ENCODE data around the gene CST7. TPM values are rescaled to one million over a fixed set of nuclear protein-coding genes. Genes with fewer than 3 reads are reported as not detected.

The CST7 gene
- total RNA-seq (2014; rRNA removed) (not detected in 2 replicates), Bru-seq, nascent RNA (not detected), BruChase-seq, experiment 1, labeled RNA remaining after a 6-hour chase (not detected), BruChase-seq, experiment 2, labeled RNA remaining after a 2-hour chase (not detected)
- long read RNA-seq, result 0 reads

DNA sequence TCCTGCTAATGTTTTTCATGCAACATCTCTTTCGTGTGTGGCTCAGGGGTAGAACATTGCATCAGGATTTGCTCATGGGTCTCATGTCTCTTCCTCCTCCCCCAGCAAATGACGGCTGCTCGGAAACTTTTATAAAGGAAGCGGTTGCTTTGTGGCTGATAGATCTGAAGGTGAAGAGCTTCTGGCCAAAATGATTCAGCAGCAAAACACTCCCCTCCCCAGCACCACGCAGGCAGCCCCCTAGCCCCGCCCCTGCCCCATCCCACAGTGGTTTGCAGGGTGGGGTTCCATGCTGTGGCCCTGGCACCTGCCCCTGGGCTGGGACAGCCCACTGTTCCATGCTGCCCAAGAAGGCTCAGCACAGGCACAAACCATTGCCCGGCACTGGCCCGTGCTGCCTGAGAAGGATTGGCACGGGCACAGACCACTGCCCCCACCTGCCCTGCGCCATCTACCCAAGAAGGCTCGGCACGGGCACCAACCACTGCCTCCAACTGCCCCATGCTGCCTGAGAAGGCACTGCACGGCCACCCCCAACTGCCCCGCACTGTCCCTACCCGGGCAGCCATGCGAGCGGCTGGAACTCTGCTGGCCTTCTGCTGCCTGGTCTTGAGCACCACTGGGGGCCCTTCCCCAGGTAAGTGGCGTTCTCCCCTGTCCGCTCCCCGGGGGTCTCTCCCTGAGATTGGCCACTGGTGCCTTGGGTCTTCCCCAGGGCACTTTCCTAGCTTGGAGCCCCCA, at the start of gene CST7:
CST7 (plus strand) TSS at position 331 of the 741 bp plus-strand sequence; CDS start at position 568, 237 bp downstream.
- intact Hi-C loops (cut with micrococcal nuclease), result no loop called here
- POLR2A ChIA-PET (ENCODE audit: unreplicated experiment), result no interaction called here
- TF ChIP-seq EZH2phosphoT487 (IDR thresholded peaks at IDR 0.05; ENCODE audit: borderline replicate concordance, low read length), result no peak
- TF ChIP-seq EZH2 (IDR thresholded peaks at IDR 0.05; ENCODE audit: low read length, unreplicated experiment), result no peak
- no peak for TF ChIP-seq CTCF (conservative IDR thresholded peaks at IDR 0.05; ENCODE audit: low read depth, low read length)
- Histone ChIP-seq H3K4me3 (ENCODE audit: low read length) (no peak within 1 kb of the TSS), H3K9me2 (replicated peaks; ENCODE audit: low read length) (no peaks in the 10 kb centered on the region), H3K4me2 (ENCODE audit: low read length) (no peak within 1 kb of the TSS), H3K79me2 (ENCODE audit: low read length) (no peaks in the 10 kb centered on the region), H3K36me3 (ENCODE audit: low read depth, low read length) (no peaks in the 10 kb centered on the region), H2AFZ (ENCODE audit: low read length) (no peak within 1 kb of the TSS), H3F3A (ENCODE audit: low read length, unreplicated experiment) (no peaks in the 10 kb centered on the region), H3K27me3 (ENCODE audit: low read length) (no peaks in the 10 kb centered on the region), H3K4me1 (ENCODE audit: insufficient read depth, low read length) (no peaks in the 10 kb centered on the region), H3K9ac (ENCODE audit: low read length) (no peak within 1 kb of the TSS), H3K27ac (ENCODE audit: low read length) (no peak within 1 kb of the TSS), H3K9me3 (ENCODE audit: low read length) (no peaks in the 10 kb centered on the region), H4K20me1 (ENCODE audit: low read length) (no peaks in the 10 kb centered on the region)
- DNase-seq, result peak; percentile 38
- CTCF ChIA-PET, result no interaction called here
- BruUV-seq (replicated peaks), result no TSS peak
- ATAC-seq, result no peak

DNA sequence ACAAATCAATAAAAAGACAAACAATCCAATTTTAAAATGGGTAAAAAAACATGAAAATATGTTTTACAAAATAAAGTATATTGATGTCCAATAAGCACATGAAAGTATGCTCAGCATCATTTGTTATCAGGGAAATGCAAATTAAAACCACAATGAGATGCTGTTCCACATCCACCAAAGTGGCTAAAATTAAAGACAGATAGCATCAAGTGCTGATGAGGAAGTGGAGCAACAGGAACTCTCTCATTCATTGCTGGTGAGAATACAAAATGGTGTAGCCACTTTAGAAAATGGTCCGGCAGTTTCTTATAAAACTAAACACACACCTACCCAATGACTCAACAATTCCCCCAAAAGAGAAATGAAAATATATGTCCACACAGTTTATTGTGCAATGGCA, 42.3 kb upstream of the CST7 start:
- POLR2A ChIA-PET (ENCODE audit: unreplicated experiment), result no interaction called here
- Histone ChIP-seq H3K9me2 (replicated peaks; ENCODE audit: low read length) (no peaks in the 10 kb centered on the region), H3K79me2 (ENCODE audit: low read length) (no peaks in the 10 kb centered on the region), H3K4me1 (ENCODE audit: insufficient read depth, low read length) (no peaks in the 10 kb centered on the region), H3K4me2 (ENCODE audit: low read length) (no peak overlapping the region), H3K4me3 (ENCODE audit: low read length) (no peak overlapping the region), H3K9me3 (ENCODE audit: low read length) (no peaks in the 10 kb centered on the region), H2AFZ (ENCODE audit: low read length) (no peak overlapping the region), H3K27ac (ENCODE audit: low read length) (no peak overlapping the region), H3K9ac (ENCODE audit: low read length) (no peak overlapping the region), H3F3A (ENCODE audit: low read length, unreplicated experiment) (no peaks in the 10 kb centered on the region), H3K27me3 (ENCODE audit: low read length) (peaks cover 27% of the 10 kb centered on the region), H4K20me1 (ENCODE audit: low read length) (no peaks in the 10 kb centered on the region), H3K36me3 (ENCODE audit: low read depth, low read length) (no peaks in the 10 kb centered on the region)
- intact Hi-C loops (cut with micrococcal nuclease), result no loop called here
- no TSS peak for BruUV-seq (replicated peaks)
- DNase-seq (no peak), ATAC-seq (no peak)
- TF ChIP-seq EZH2 (IDR thresholded peaks at IDR 0.05; ENCODE audit: low read length, unreplicated experiment), result no peak
- TF ChIP-seq EZH2phosphoT487 (IDR thresholded peaks at IDR 0.05; ENCODE audit: borderline replicate concordance, low read length), result no peak
- TF ChIP-seq CTCF (conservative IDR thresholded peaks at IDR 0.05; ENCODE audit: low read depth, low read length), result no peak
- CTCF ChIA-PET, result no interaction called here

GRCh38 chr20:24908642-24909041, 40.4 kb upstream of the CST7 start:
- DNase-seq (no peak), ATAC-seq (no peak)
- no peak overlapping the region for H2AFZ ChIP-seq (ENCODE audit: low read length)
- H3K9me2 ChIP-seq (replicated peaks; ENCODE audit: low read length), result no peaks in the 10 kb centered on the region
- H3K27ac ChIP-seq (ENCODE audit: low read length), result no peak overlapping the region
- no peaks in the 10 kb centered on the region for H3K9me3 ChIP-seq (ENCODE audit: low read length)
- H3K4me2 ChIP-seq (ENCODE audit: low read length), result no peak overlapping the region
- H3K27me3 ChIP-seq (ENCODE audit: low read length), result peaks cover 44% of the 10 kb centered on the region
- ChIA-PET POLR2A (ENCODE audit: unreplicated experiment) (no interaction called here), CTCF (no interaction called here)
- no peaks in the 10 kb centered on the region for H3K79me2 ChIP-seq (ENCODE audit: low read length)
- H3K9ac ChIP-seq (ENCODE audit: low read length), result no peak overlapping the region
- no peaks in the 10 kb centered on the region for H3K4me1 ChIP-seq (ENCODE audit: insufficient read depth, low read length)
- intact Hi-C loops (cut with micrococcal nuclease), result no loop called here
- H3K36me3 ChIP-seq (ENCODE audit: low read depth, low read length), result no peaks in the 10 kb centered on the region
- no peak overlapping the region for H3K4me3 ChIP-seq (ENCODE audit: low read length)
- BruUV-seq (replicated peaks), result no TSS peak
- H4K20me1 ChIP-seq (ENCODE audit: low read length), result no peaks in the 10 kb centered on the region
- TF ChIP-seq EZH2phosphoT487 (IDR thresholded peaks at IDR 0.05; ENCODE audit: borderline replicate concordance, low read length), result no peak
- no peaks in the 10 kb centered on the region for H3F3A ChIP-seq (ENCODE audit: low read length, unreplicated experiment)
